ENCODE results near the gene AFDN.

AFDN gene

DNA sequence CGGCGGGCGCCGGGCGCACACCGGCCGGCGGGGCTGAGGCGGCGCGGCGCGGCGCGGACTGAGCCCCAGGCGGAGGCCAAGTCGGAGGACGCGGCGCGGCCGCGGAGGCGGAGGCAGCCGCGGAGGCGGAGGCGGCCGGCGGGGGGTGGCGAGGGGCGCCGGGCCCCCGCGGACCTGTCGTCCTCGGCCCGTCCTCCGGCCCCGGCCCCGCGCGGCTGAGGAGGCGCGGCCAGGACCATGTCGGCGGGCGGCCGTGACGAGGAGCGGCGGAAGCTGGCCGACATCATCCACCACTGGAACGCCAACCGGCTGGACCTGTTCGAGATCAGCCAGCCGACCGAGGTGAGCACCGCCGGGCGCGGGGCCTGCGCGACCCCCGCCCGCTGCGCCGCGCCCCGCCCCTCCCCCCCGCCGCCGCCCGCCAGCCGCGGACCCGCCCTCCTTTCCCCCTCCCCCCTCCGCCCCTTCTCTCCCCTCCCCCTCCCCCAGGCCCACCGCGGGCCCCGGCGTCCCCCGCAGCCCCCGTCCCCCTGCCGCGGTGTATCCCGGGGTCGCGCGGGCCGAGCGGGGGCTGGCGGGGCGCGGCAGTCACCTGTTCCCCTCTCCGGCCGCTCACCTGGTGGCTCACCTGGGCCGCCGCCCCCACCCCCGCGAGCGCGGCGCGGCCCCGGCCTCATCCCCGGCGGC, at the start of gene AFDN:
TSS of gene AFDN (plus strand) at position 16 of the 687 bp plus-strand sequence. CDS start at position 238, 222 bp downstream.
- peak in 2 of 10 donors; percentile 71 to 79 for DNase-seq
- intact Hi-C loops (cut with DNase I) = loop anchor here (5.0 to 10.0 kb wide), 3 partner anchors 65 to 145 kb away; no protein-coding TSS in a partner anchor

- peak in 2 of 10 donors; percentile 47 to 63 for DNase-seq
- intact Hi-C loops (cut with DNase I) = no loop called here
These were observed 48.1 kb upstream of the AFDN start for GRCh38 chr6:167778497-167779128.

DNA sequence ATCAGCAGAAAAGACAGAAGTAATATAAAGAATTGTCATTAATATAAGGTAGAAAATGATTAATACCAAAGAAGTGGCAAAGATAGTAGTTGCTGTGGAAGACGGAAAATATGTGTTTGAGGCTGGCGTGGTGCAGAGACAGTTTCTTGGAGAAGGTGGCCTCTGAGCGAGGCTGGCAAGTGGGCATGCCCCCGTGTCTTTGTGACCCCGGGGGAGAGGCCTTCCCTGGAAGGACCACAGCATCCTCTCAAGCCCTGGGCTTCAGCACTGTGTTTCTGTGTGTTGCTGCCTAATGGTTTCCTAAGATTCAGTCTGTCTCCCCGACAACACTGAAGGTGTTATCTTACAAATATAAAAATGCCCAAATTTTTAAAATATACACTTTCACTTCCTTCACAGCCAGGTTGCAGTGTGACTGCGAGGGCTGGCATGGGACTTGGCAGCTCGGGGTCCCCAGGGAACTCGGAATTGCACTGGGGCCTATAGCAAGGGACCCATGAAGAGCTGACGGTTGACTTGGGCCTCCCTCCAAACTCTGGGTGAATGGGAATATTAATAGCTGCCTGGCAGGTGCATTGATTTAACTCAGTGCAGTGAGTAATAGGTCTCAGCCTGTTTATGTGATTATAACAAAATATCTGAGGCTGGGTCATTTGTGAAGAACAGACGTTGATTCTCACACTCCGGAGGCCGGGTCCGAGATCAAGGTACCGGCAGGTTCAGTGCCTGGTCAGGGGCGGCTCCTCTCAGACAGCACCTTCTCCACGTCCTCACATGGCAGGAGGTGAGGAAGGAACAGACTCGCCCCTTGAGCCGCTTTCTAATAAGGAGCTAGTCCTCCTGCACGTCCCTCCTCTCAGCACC, 47.4 kb upstream of the AFDN start:
- intact Hi-C loops (cut with DNase I) = no loop called here

GRCh38 chr6:167779993-167780655, 46.6 kb upstream of the AFDN start:
- DNase-seq = peak in 2 of 10 donors; percentile 32 to 33
- intact Hi-C loops (cut with DNase I) = no loop called here

More for the DNA sequence above, 47.4 kb upstream of the AFDN start:
- DNase-seq = peak in 2 of 10 donors; percentile 59 to 73

- DNase-seq = peak in 2 of 10 donors; percentile 24 to 56
- intact Hi-C loops (cut with DNase I) = no loop called here
These were observed 45.5 kb upstream of the AFDN start for GRCh38 chr6:167781066-167781767.

DNA sequence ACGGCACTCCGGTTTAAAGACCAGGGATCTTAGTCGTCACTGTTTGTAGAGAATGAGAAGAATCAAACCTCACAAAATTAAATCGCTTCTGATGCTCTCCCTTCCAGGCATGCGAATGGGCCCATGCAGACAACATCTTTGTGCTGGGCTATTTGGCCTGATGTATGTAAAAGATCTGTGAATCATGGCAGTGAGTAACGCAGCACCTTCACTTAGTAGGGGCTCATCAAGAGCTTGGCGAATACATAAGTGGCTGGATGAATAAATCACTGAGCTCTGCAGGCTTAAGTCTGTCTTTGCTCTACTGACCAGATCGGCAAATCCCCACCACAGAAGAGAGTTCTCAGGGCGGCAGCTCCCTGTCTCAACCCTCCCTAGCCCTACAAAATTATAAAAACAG, 44.8 kb upstream of the AFDN start:
- intact Hi-C loops (cut with DNase I) = no loop called here
- DNase-seq = no peak

- intact Hi-C loops (cut with DNase I) = no loop called here
- peak in 1 of 10 donors; percentile 36 for DNase-seq
These were observed 43.8 kb upstream of the AFDN start for GRCh38 chr6:167782698-167783517.

DNA sequence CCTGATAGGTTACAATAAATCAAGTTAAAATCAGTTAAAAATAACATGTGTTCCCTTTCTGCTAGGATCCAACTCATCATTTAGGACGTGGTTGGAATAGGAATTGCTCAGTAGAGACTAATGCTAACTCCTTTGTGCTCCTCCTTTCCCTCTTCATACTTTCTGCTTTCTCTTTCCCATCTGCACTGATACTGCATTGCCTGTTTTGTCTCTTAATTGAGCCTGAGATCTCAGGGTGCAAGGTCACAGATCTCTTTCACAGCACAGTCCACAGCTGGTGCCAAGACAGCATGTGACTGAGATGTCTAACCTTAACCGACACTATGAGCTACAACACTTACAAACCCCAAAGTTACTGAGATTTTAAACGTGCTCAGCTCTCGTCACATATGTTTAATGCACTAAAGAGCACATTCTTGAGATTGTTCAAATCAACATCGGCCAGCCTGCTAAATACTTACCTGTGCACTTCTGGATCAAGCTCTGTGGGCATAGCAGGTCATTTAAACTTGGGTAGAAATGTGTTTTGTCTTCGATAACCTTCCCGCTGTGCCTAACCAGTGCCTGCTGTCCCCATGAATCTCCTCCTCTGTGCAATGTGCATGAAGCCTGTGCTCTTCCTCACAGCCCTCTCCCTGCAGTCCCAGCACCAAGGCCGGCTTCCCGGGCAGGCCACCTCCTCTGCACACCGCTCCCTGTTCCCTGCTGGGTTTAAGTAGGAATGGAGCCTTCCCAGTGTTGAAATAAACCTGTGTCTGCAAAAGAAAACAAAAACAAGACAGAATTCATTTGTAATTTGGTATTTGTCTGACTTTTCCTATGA, 39.6 kb upstream of the AFDN start:
- intact Hi-C loops (cut with DNase I) = no loop called here
- DNase-seq = peak in 1 of 10 donors; percentile 2

GRCh38 chr6:167787896-167788562, 38.7 kb upstream of the AFDN start:
- intact Hi-C loops (cut with DNase I) = no loop called here
- DNase-seq = no peak

GRCh38 chr6:167788563-167788903, 38.2 kb upstream of the AFDN start:
- DNase-seq = no peak
- intact Hi-C loops (cut with DNase I) = no loop called here

- intact Hi-C loops (cut with DNase I) = no loop called here
- DNase-seq = peak in 1 of 10 donors; percentile 54
These were observed 37.4 kb upstream of the AFDN start for GRCh38 chr6:167789358-167789757.

GRCh38 chr6:167791091-167791779, 35.5 kb upstream of the AFDN start:
- DNase-seq = peak in 1 of 10 donors; percentile 69
- intact Hi-C loops (cut with DNase I) = no loop called here

DNA sequence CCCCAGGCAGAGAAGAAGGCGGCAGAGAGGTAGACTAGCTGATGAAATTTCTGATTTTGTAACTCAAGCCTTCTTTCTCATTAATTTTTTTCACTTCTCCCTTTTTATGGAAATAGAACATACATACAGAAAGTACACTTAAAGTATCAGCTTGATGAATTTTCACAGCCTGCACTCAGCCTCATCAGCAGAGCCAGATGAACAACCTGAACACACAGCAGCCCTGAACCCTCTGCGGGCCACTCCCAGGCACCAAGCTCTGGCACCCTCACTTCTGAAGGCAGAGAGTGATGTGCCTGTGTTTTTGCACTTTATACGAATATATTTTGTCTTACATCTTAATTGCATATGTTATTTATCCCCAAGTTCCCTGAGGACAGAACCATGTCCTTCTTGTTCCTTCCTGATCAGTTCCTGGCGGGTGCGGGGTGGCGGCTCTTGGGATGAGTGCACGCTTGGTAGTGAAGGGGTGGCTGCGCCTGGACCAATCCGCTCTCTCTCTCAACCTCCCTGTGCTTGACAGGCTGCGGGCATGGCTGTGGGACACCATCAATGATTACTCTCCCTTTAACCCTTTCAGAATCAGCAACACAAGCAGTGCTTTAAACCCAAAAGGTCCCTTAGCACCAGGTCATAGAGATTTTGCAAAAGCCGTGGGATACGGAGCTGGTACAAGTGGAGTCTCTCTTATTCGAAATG, 34.8 kb upstream of the AFDN start:
- DNase-seq = peak in 1 of 10 donors; percentile 43
- intact Hi-C loops (cut with DNase I) = no loop called here

DNA sequence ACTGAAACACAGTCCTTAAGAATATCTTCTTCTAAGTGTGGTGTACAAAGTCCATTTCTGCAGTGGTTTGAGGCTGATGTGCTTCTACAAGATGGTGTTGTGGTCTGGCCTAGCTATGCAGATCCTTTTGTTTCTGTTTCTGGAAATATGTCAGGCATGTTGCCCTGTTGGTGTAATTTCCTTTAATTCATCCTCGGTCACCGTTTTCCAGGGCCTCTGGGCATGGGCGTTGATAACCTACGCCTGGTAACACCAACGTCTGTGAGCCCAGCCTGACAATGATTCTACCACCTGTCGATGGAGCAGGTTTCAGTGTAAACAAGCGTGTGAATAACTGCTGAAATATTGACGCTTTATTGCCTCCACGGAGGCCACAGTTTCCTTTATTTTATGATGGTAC, 33.3 kb upstream of the AFDN start:
- intact Hi-C loops (cut with DNase I) = no loop called here
- DNase-seq = peak in 1 of 10 donors; percentile 8

DNA sequence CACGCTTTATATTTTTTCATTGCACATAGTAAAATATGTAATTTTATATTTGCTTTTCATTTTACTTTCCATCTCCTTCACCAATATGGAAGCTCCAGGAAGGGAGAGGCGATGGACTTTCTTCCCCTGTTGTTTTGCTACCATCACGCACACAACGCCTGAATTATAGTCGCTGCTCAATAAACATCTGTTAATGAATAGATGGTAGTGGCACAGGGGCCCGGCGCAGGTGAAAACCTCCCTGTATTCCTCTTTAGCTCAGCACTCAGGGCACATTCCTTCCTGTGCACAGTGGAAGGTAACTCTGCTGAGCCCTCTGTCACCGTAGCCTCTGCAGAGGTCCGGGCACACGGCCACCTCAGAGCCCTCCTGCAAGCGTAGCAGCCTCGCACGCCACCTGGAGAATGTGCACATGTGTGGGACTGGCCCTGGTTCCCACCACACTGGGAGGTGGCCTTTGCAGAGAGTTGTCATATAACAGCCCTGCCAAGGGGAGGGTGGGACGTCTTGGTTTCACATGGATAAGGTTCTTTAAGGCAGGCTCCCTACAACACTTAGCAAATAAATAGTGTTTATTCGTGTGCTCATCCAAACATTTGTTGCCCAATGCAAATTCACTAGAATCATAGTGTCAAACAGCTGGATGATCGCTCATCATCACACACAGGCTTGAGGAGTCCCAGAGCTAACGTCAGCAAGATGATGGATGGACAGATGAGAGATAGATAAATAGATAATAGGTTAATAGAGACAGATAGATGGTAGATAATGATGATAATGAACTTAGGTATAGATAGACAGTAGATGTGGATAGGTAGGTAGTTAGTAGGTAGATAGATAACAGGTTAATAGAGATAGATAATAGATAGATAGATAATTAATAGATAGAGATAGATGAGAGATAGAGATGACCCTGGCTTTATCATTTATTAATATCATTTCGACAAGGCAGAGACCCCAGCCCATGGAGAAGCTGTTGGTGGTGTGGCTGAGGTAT, 32.3 kb upstream of the AFDN start:
- intact Hi-C loops (cut with DNase I) = no loop called here
- DNase-seq = peak in 1 of 10 donors; percentile 69

Measured in posterior cingulate gyrus (tissue), 11 donors.